Endothelial cell of umbilical vein (primary cell): ENCODE results near the gene ADARB2. TPM values are rescaled to one million over a fixed set of nuclear protein-coding genes. Genes with fewer than 3 reads are reported as not detected.

Experiments
- BruUV-seq: library from RNA; stranded (reverse); fragments of 400-500 nt; replicated peaks from 2 replicates; lab custom pipeline; 2021; lab: Mats Ljungman, UMichigan
- CTCF ChIA-PET: fragments of 300-600, 350-600 bp; sonication (Branson Sonifier 250); formaldehyde crosslinking; loops from one replicate; lab custom pipeline; 2021; ENCODE audit warnings: antibody characterized with exemption, inconsistent platforms; lab: Charles Lee
- POLR2A ChIA-PET: fragments of 300-600, 350-600 bp; sonication (Branson Sonifier 250); formaldehyde crosslinking; loops from one replicate; lab custom pipeline; 2021; ENCODE audit warnings: antibody characterized with exemption, inconsistent platforms; lab: Charles Lee
- DNase-seq: peaks from one replicate; pipeline ENCODE4 v3.0.0-alpha.2; 2011; ENCODE audit warnings: low read depth, low spot score
- FAIRE-seq: peaks from 2 replicates; lab custom pipeline; 2011; peaks lifted over from hg19 to GRCh38; lab: Jason Lieb, UNC
- H2AFZ ChIP-seq: 2 replicates; pipeline ENCODE4 v1.6.0; 2012; ENCODE audit warnings: low read depth, low read length, control low read depth, inconsistent platforms
- H3K27ac ChIP-seq: 2 replicates; pipeline ENCODE4 v1.5.1; 2011; ENCODE audit warnings: low read depth, mild to moderate bottlenecking, control low read depth, low read length, moderate library complexity; ENCODE audit not compliant: insufficient read depth
- H3K27me3 ChIP-seq, 2 experiments: 2 replicates each; pipeline versions ENCODE4 v1.6.0 to v1.6.1; 2011; ENCODE audit warnings: low read length in 2 of 2, mixed read lengths in 1 of 2; ENCODE audit not compliant: control insufficient read depth in 2 of 2, insufficient read depth in 2 of 2
- H3K36me3 ChIP-seq, 2 experiments: 2 replicates in 1 of 2; 3 replicates in 1 of 2; pipeline ENCODE4 v1.5.1; 2011; ENCODE audit warnings: low read length in 2 of 2, mild to moderate bottlenecking in 1 of 2, moderate library complexity in 1 of 2; ENCODE audit not compliant: control insufficient read depth in 2 of 2, insufficient read depth in 2 of 2; ENCODE audit errors: extremely low read depth in 1 of 2
- H3K4me1 ChIP-seq: 3 replicates; pipeline ENCODE4 v1.5.1; 2011; ENCODE audit warnings: mild to moderate bottlenecking, low read length; ENCODE audit not compliant: control insufficient read depth, insufficient read depth; ENCODE audit errors: extremely low read depth
- H3K4me2 ChIP-seq: 2 replicates; pipeline ENCODE4 v1.6.1; 2011; ENCODE audit warnings: low read length, control low read depth, mixed read lengths; ENCODE audit not compliant: insufficient read depth
- H3K4me3 ChIP-seq, 3 experiments: fragments of 200-600 bp in 1 of 3; sonication (generic), shearing (Covaris generic) in 1 of 3; replicated peaks in 1 of 3; 2 replicates each; pipeline ENCODE4 v1.5.1; 2011 to 2016; ENCODE audit warnings: control low read depth in 3 of 3, low read length in 3 of 3, mild to moderate bottlenecking in 2 of 3, inconsistent platforms in 1 of 3, low read depth in 1 of 3, moderate library complexity in 1 of 3; ENCODE audit not compliant: insufficient read depth in 1 of 3
- H3K79me2 ChIP-seq: 2 replicates; pipeline ENCODE4 v1.6.0; 2012; ENCODE audit warnings: low read length, inconsistent platforms; ENCODE audit not compliant: control insufficient read depth, insufficient read depth
- H3K9ac ChIP-seq: replicated peaks from 2 replicates; pipeline ENCODE3; 2011; ENCODE audit warnings: low read length, control low read depth; ENCODE audit not compliant: insufficient read depth; ENCODE audit errors: extremely low read depth
- H3K9me1 ChIP-seq: replicated peaks from 3 replicates; pipeline ENCODE4 v1.6.0; 2011; ENCODE audit warnings: mild to moderate bottlenecking, low read length; ENCODE audit not compliant: control insufficient read depth, insufficient read depth; ENCODE audit errors: extremely low read depth
- H3K9me3 ChIP-seq: replicated peaks from 2 replicates; pipeline ENCODE4 v1.5.1; 2012; ENCODE audit warnings: low read length, inconsistent platforms; ENCODE audit not compliant: control insufficient read depth, insufficient read depth
- H4K20me1 ChIP-seq: replicated peaks from 2 replicates; pipeline ENCODE3; 2011; ENCODE audit warnings: mild to moderate bottlenecking, low read length; ENCODE audit not compliant: control insufficient read depth, insufficient read depth; ENCODE audit errors: extremely low read depth
- CTCF ChIP-seq, 2 donors: IDR thresholded peaks; 1 replicate in 1 of 2; 2 replicates in 1 of 2; pipeline ENCODE4 v1.5.1; 2011; ENCODE audit warnings: low read length in 2 of 2, mild to moderate bottlenecking in 2 of 2, moderate library complexity in 2 of 2, control low read depth in 1 of 2, inconsistent platforms in 1 of 2, low read depth in 1 of 2; ENCODE audit not compliant: insufficient read depth in 1 of 2; ENCODE audit errors: extremely low read depth in 1 of 2
- EZH2 ChIP-seq: IDR thresholded peaks from 2 replicates; pipeline ENCODE4 v1.6.1; 2012; ENCODE audit warnings: borderline replicate concordance, low read depth, mild to moderate bottlenecking, moderate library complexity, low read length, inconsistent platforms; ENCODE audit not compliant: severe bottlenecking
- FOS ChIP-seq: IDR thresholded peaks from 2 replicates; pipeline ENCODE4 v1.6.1; 2011; ENCODE audit warnings: mild to moderate bottlenecking, low read length, moderate library complexity, borderline replicate concordance; ENCODE audit not compliant: insufficient read depth
- GATA2 ChIP-seq: IDR thresholded peaks from 2 replicates; pipeline ENCODE4 v1.7.0; 2011; ENCODE audit warnings: low read depth, mild to moderate bottlenecking, moderate library complexity, mixed read lengths, low read length; ENCODE audit not compliant: insufficient read length, insufficient read depth
- JUN ChIP-seq: IDR thresholded peaks from 2 replicates; pipeline ENCODE4 v1.6.1; 2011; ENCODE audit warnings: borderline replicate concordance, low read depth; ENCODE audit not compliant: insufficient read length, insufficient read depth
- MAX ChIP-seq: IDR thresholded peaks from 2 replicates; pipeline ENCODE4 v1.6.1; 2011; ENCODE audit not compliant: insufficient read depth, insufficient read length
- MYC ChIP-seq: IDR thresholded peaks from one replicate; pipeline ENCODE4 v1.6.1; 2011; ENCODE audit warnings: mild to moderate bottlenecking, low read depth, low read length
- POLR2A ChIP-seq: IDR thresholded peaks from 2 replicates; pipeline ENCODE4 v1.6.1; 2012; ENCODE audit warnings: low read depth, mild to moderate bottlenecking, control low read depth, low read length
- POLR2AphosphoS5 ChIP-seq: IDR thresholded peaks from 2 replicates; pipeline ENCODE4 v1.6.1; 2012; ENCODE audit warnings: low read depth, mild to moderate bottlenecking, control low read depth, low read length, moderate library complexity; ENCODE audit not compliant: insufficient read depth
- dilution Hi-C: fragments of 300-500 bp; cut with MboI; formaldehyde crosslinking; loops from one replicate; pipeline ENCODE4 v1.15.0; 2019; ENCODE audit warnings: low sequenced_read_pairs; ENCODE audit not compliant: extremely low pct_ligation_motif_present
- intact Hi-C: fragments of 100-400 bp; cut with micrococcal nuclease; formaldehyde crosslinking; loops from one replicate; pipeline ENCODE4 v1.10.0; 2022
- polyA plus RNA-seq, 4 experiments: library from polyadenylated mRNA; depleted of rRNA in 3 of 4; stranded (reverse) in 3 of 4; unstranded in 1 of 4; fragments of >200 nt; gene quantifications; 2 replicates each; pipeline versions ENCODE4 v1.2.1 to v1.2.3, GENCODE V29; 2011 to 2012; ENCODE audit warnings: missing spikeins in 1 of 4
- total RNA-seq: library from RNA; stranded (reverse); gene quantifications from 2 replicates; pipeline ENCODE4 v1.2.3, GENCODE V29; 2021

The ADARB2 gene
- total and polyA plus RNA-seq, 2 donors (not counting 3 experiments of a cell fraction or from before 2014, with no cell fraction given): not detected

- Histone ChIP-seq H3K27ac (no peak overlapping the region), H3K4me2 (no peak overlapping the region), H3K9me3 (no peaks in the 10 kb centered on the region), H3K9me1 (no peaks in the 10 kb centered on the region), H4K20me1 (no peaks in the 10 kb centered on the region), H3K79me2 (no peaks in the 10 kb centered on the region), H3K4me3 (no peak overlapping the region), H3K27me3 (no peaks in the 10 kb centered on the region), H2AFZ (no peak overlapping the region), H3K4me1 (no peaks in the 10 kb centered on the region), H3K9ac (no peak overlapping the region), H3K36me3 (no peaks in the 10 kb centered on the region)
- intact Hi-C loops: no loop called here
- POLR2A ChIA-PET: no interaction called here
- FAIRE-seq: no peak
- CTCF ChIA-PET: no interaction called here
- BruUV-seq: no TSS peak
- DNase-seq: no peak
- dilution Hi-C loops: no loop called here
- TF ChIP-seq CTCF (IDR thresholded peaks at IDR 0.05; ENCODE audit: extremely low read depth in 1 of 2, insufficient read depth in 1 of 2, low read depth in 1 of 2, low read length in 2 of 2): no peak
- TF ChIP-seq POLR2AphosphoS5: no peak
- no peak for TF ChIP-seq EZH2
- no peak for TF ChIP-seq FOS
- no peak for TF ChIP-seq GATA2
- no peak for TF ChIP-seq MYC
- TF ChIP-seq MAX: no peak
- TF ChIP-seq POLR2A: no peak
- TF ChIP-seq JUN: no peak
These were observed 370.4 kb downstream of the ADARB2 start for GRCh38 chr10:1366811-1367425.
